Tibial nerve (tissue), 4 donors: ENCODE results near the gene AK9.

Experiments used
- EP300 ChIP-seq, 2 donors: sonication (generic); formaldehyde crosslinking; IDR thresholded peaks; one replicate each; pipeline ENCODE4 v1.6.1; 2017; ENCODE audit warnings: antibody characterized with exemption in 2 of 2, mild to moderate bottlenecking in 1 of 2
- POLR2A ChIP-seq, 2 donors: fragments of 450-650 bp; IDR thresholded peaks; one replicate each; pipeline ENCODE4 v1.6.1; 2017; ENCODE audit warnings: antibody characterized with exemption in 2 of 2, mild to moderate bottlenecking in 2 of 2, moderate library complexity in 2 of 2
- TF ChIP-seq, protein P1 (sequence below), 5 experiments: fragments of 200-600 bp in 3 of 5; fragments of 450-650 bp in 2 of 5; sonication (generic) in 3 of 5; IDR thresholded peaks; one replicate each; pipeline ENCODE4 v1.5.1; 2016 to 2019; ENCODE audit warnings: antibody characterized with exemption in 5 of 5, mild to moderate bottlenecking in 3 of 5, moderate library complexity in 2 of 5

DNA sequence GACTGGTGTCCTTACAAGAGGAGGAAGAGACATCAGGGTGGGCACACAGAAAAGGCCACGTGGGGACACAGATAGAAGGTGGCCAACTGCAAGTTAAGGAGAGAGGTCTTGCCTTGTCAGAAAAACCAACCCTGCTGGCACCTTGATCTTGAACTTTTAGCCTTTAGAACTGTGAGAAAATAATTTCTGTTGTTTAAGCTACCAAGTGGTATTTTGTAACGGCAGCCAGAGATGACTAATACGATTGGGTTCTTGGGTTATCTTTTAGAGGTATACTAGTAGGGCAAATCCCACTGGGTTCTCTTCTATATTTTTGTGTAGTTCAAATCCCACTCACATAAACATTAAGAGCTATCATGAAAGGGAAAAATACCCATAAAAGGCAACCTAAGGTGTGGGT is 176.1 kb downstream of the AK9 start:
- TF ChIP-seq, protein P1, sequence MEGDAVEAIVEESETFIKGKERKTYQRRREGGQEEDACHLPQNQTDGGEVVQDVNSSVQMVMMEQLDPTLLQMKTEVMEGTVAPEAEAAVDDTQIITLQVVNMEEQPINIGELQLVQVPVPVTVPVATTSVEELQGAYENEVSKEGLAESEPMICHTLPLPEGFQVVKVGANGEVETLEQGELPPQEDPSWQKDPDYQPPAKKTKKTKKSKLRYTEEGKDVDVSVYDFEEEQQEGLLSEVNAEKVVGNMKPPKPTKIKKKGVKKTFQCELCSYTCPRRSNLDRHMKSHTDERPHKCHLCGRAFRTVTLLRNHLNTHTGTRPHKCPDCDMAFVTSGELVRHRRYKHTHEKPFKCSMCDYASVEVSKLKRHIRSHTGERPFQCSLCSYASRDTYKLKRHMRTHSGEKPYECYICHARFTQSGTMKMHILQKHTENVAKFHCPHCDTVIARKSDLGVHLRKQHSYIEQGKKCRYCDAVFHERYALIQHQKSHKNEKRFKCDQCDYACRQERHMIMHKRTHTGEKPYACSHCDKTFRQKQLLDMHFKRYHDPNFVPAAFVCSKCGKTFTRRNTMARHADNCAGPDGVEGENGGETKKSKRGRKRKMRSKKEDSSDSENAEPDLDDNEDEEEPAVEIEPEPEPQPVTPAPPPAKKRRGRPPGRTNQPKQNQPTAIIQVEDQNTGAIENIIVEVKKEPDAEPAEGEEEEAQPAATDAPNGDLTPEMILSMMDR (IDR thresholded peaks at IDR 0.05) = no peak
- no peak for TF ChIP-seq EP300 (IDR thresholded peaks at IDR 0.05)
- TF ChIP-seq POLR2A (IDR thresholded peaks at IDR 0.05) = no peak
